H9 (cell line): Measurements from ENCODE around the gene NOVA2. TPM values are rescaled to one million over a fixed set of nuclear protein-coding genes. Genes with fewer than 3 reads are reported as not detected.

ENCODE experiments used
- DNase-seq: peaks from one replicate; pipeline ENCODE4 v3.0.0-alpha.2; 2017
- H2AFZ ChIP-seq: one replicate; pipeline ENCODE4 v1.6.1; 2013; ENCODE audit warnings: mild to moderate bottlenecking, low read length, control low read depth, moderate library complexity
- H2AK5ac ChIP-seq: 2 replicates; pipeline ENCODE4 v1.6.1; 2013; ENCODE audit warnings: low read length, control low read depth, mixed read lengths; ENCODE audit not compliant: insufficient read length
- H2BK120ac ChIP-seq: one replicate; pipeline ENCODE4 v1.6.1; 2013; ENCODE audit warnings: low read depth, mild to moderate bottlenecking, low read length, control low read depth, inconsistent platforms; ENCODE audit not compliant: poor library complexity, severe bottlenecking
- H2BK12ac ChIP-seq: 2 replicates; pipeline ENCODE4 v1.6.1; 2013; ENCODE audit warnings: low read length, control low read depth, mixed read lengths, low read depth; ENCODE audit not compliant: insufficient read length
- H2BK15ac ChIP-seq: 2 replicates; pipeline ENCODE4 v1.6.1; 2013; ENCODE audit warnings: low read depth, low read length, control low read depth
- H2BK20ac ChIP-seq: one replicate; pipeline ENCODE4 v1.6.1; 2013; ENCODE audit warnings: low read depth, mild to moderate bottlenecking, low read length, control low read depth, inconsistent platforms; ENCODE audit not compliant: poor library complexity, severe bottlenecking
- H2BK5ac ChIP-seq: 2 replicates; pipeline ENCODE4 v1.6.1; 2013; ENCODE audit warnings: low read length, control low read depth, mixed read lengths; ENCODE audit not compliant: insufficient read length
- H3K14ac ChIP-seq: 2 replicates; pipeline ENCODE4 v1.6.1; 2013; ENCODE audit warnings: low read length, control low read depth; ENCODE audit not compliant: insufficient read depth
- H3K18ac ChIP-seq: 2 replicates; pipeline ENCODE4 v1.6.1; 2013; ENCODE audit warnings: low read depth, mild to moderate bottlenecking, mixed read lengths, low read length, control low read depth; ENCODE audit not compliant: insufficient read length
- H3K23ac ChIP-seq: 2 replicates; pipeline ENCODE4 v1.6.1; 2013; ENCODE audit warnings: low read length, control low read depth, mixed read lengths, low read depth; ENCODE audit not compliant: insufficient read length
- H3K23me2 ChIP-seq: 2 replicates; pipeline ENCODE4 v1.6.1; 2013; ENCODE audit warnings: low read depth, mild to moderate bottlenecking, mixed read lengths, low read length, control low read depth; ENCODE audit not compliant: insufficient read length, poor library complexity, severe bottlenecking
- H3K27ac ChIP-seq: 2 replicates; pipeline ENCODE4 v1.5.1; 2013; ENCODE audit warnings: low read length, control low read depth, mixed read lengths, low read depth; ENCODE audit not compliant: insufficient read length
- H3K27me3 ChIP-seq: 2 replicates; pipeline ENCODE4 v1.6.1; 2013; ENCODE audit warnings: low read length, control low read depth, inconsistent platforms; ENCODE audit not compliant: insufficient read depth
- H3K4ac ChIP-seq: 2 replicates; pipeline ENCODE4 v1.6.1; 2013; ENCODE audit warnings: low read depth, mild to moderate bottlenecking, control low read depth, inconsistent platforms, low read length, moderate library complexity
- H3K4me1 ChIP-seq: 2 replicates; pipeline ENCODE4 v1.6.1; 2013; ENCODE audit warnings: low read length, control low read depth, inconsistent platforms; ENCODE audit not compliant: insufficient read depth
- H3K4me2 ChIP-seq: 2 replicates; pipeline ENCODE4 v1.6.1; 2013; ENCODE audit warnings: low read length, control low read depth, mixed read lengths; ENCODE audit not compliant: insufficient read length, insufficient read depth
- H3K56ac ChIP-seq: 2 replicates; pipeline ENCODE4 v1.6.1; 2013; ENCODE audit warnings: low read depth, mild to moderate bottlenecking, mixed read lengths, low read length, control low read depth; ENCODE audit not compliant: insufficient read length
- H3K79me1 ChIP-seq: 2 replicates; pipeline ENCODE4 v1.6.1; 2013; ENCODE audit warnings: low read depth, mild to moderate bottlenecking, moderate library complexity, low read length, control low read depth, inconsistent platforms; ENCODE audit not compliant: insufficient read depth, poor library complexity, severe bottlenecking
- H3K79me2 ChIP-seq: 2 replicates; pipeline ENCODE4 v1.6.1; 2013; ENCODE audit warnings: low read length, control low read depth, inconsistent platforms; ENCODE audit not compliant: insufficient read depth
- H3K9ac ChIP-seq: 2 replicates; pipeline ENCODE4 v1.6.1; 2013; ENCODE audit warnings: low read length, control low read depth, mixed read lengths; ENCODE audit not compliant: insufficient read length; ENCODE audit errors: extremely low read depth
- H3K9me3 ChIP-seq: one replicate; pipeline ENCODE4 v1.6.1; 2013; ENCODE audit warnings: low read depth, low read length, inconsistent platforms; ENCODE audit not compliant: control insufficient read depth
- H3T11ph ChIP-seq: one replicate; pipeline ENCODE4 v1.6.1; 2013; ENCODE audit warnings: mild to moderate bottlenecking, low read length, control low read depth, inconsistent platforms
- H4K20me1 ChIP-seq: one replicate; pipeline ENCODE4 v1.6.1; 2013; ENCODE audit not compliant: control insufficient read depth, insufficient read length, insufficient read depth
- H4K5ac ChIP-seq: 2 replicates; pipeline ENCODE4 v1.6.1; 2013; ENCODE audit warnings: low read depth, mild to moderate bottlenecking, mixed read lengths, low read length, control low read depth; ENCODE audit not compliant: insufficient read length
- H4K8ac ChIP-seq: replicated peaks from 2 replicates; pipeline ENCODE4 v1.6.1; 2013; ENCODE audit warnings: low read length, control low read depth, mixed read lengths, low read depth; ENCODE audit not compliant: insufficient read length
- H4K91ac ChIP-seq: 2 replicates; pipeline ENCODE4 v1.6.1; 2013; ENCODE audit warnings: low read depth, mild to moderate bottlenecking, moderate library complexity, mixed read lengths, low read length, control low read depth; ENCODE audit not compliant: insufficient read length
- H3K27ac Mint-ChIP-seq, 3 experiments: 2 replicates in 2 of 3; 3 replicates in 1 of 3; pipeline ENCODE4 v1.8.0; 2020 to 2021; ENCODE audit warnings: mixed read lengths in 3 of 3, mild to moderate bottlenecking in 1 of 3, moderate library complexity in 1 of 3
- H3K27me3 Mint-ChIP-seq: 2 replicates; pipeline ENCODE4 v1.8.0; 2021; ENCODE audit warnings: low read depth, mild to moderate bottlenecking, moderate library complexity, mixed read lengths
- H3K36me3 Mint-ChIP-seq, 3 experiments: 2 replicates in 2 of 3; 3 replicates in 1 of 3; pipeline ENCODE4 v1.8.0; 2020 to 2021; ENCODE audit warnings: low read depth in 3 of 3, mixed read lengths in 3 of 3; ENCODE audit not compliant: insufficient read depth in 1 of 3
- H3K4me1 Mint-ChIP-seq, 2 experiments: 2 replicates each; pipeline ENCODE4 v1.8.0; 2020; ENCODE audit warnings: mixed read lengths in 2 of 2
- H3K4me3 Mint-ChIP-seq, 2 experiments: 2 replicates in 1 of 2; 3 replicates in 1 of 2; pipeline ENCODE4 v1.8.0; 2020 to 2021; ENCODE audit warnings: mild to moderate bottlenecking in 2 of 2, mixed read lengths in 2 of 2, moderate library complexity in 1 of 2
- H3K9me3 Mint-ChIP-seq, 2 experiments: 2 replicates in 1 of 2; 3 replicates in 1 of 2; pipeline ENCODE4 v1.8.0; 2020; ENCODE audit warnings: mild to moderate bottlenecking in 2 of 2, mixed read lengths in 2 of 2, moderate library complexity in 1 of 2
- CTCF ChIP-seq: fragments of 200-600 bp; sonication (generic); conservative IDR thresholded peaks from 3 replicates; pipeline ENCODE4 v1.8.0; 2021; ENCODE audit warnings: antibody characterized with exemption, mild to moderate bottlenecking
- WGBS: extraction: QIAGEN DNeasy Blood & Tissue Kit; methylation state at CpG from one replicate; pipeline ENCODE4 v1.1.7; 2013; ENCODE audit warnings: missing lambda C conversion rate, low lambda C conversion rate, mixed read lengths; ENCODE audit not compliant: insufficient read length; ENCODE audit errors: extremely low coverage; 5-methylcytosine and 5-hydroxymethylcytosine counted together
- total RNA-seq: library from RNA; stranded (reverse); gene quantifications from 2 replicates; pipeline ENCODE4 v1.2.1, GENCODE V29; 2021

Gene NOVA2
- total RNA-seq, 1 experiment from 2014 or later, result 8.8 TPM

GRCh38 chr19:45895519-45895972 is 78.1 kb downstream of the NOVA2 start:
- no peak for DNase-seq
- H3K27me3 Mint-ChIP-seq, result peaks cover 3% of the 10 kb centered on the region
- Histone ChIP-seq H3K23ac (no peak overlapping the region), H2BK20ac (no peak overlapping the region), H3K9me3 (no peaks in the 10 kb centered on the region), H3K23me2 (no peaks in the 10 kb centered on the region), H4K91ac (no peak overlapping the region), H3K79me2 (no peaks in the 10 kb centered on the region), H3K27ac (no peak overlapping the region), H2BK5ac (no peak overlapping the region), H3K4me1 (no peaks in the 10 kb centered on the region), H3T11ph (no peak overlapping the region), H4K5ac (no peak overlapping the region), H4K20me1 (no peaks in the 10 kb centered on the region), H2BK12ac (no peak overlapping the region), H2BK15ac (no peak overlapping the region), H3K27me3 (no peaks in the 10 kb centered on the region), H4K8ac (no peak overlapping the region), H3K4ac (no peak overlapping the region), H3K56ac (no peak overlapping the region), H3K79me1 (no peaks in the 10 kb centered on the region), H3K4me2 (no peak overlapping the region), H3K18ac (no peak overlapping the region), H2BK120ac (no peak overlapping the region), H3K14ac (no peak overlapping the region), H2AFZ (no peak overlapping the region), H2AK5ac (no peak overlapping the region), H3K9ac (no peak overlapping the region)
- no CpG with 5 or more reads among the region's 9 CpGs for WGBS
- H3K4me3 Mint-ChIP-seq, result no peak overlapping the region
- H3K9me3 Mint-ChIP-seq, result no peaks in the 10 kb centered on the region
- TF ChIP-seq CTCF, result no peak
- H3K27ac Mint-ChIP-seq, result peak overlapping the region; percentile 56 to 65 (median 58); a peak in 4 of 7 replicates
- H3K4me1 Mint-ChIP-seq, result peaks cover 6 to 8% of the 10 kb centered on the region in 2 experiments; a peak in 3 of 4 replicates
- H3K36me3 Mint-ChIP-seq, result peaks cover 16 to 28% (median 25%) of the 10 kb centered on the region in 3 experiments
